ENCODE results near the gene WIF1. TPM values are rescaled to one million over a fixed set of nuclear protein-coding genes. Genes with fewer than 3 reads are reported as not detected.

Gene WIF1
- total RNA-seq, 4 donors from 2014 or later, result 6.1 TPM; not detected in 3

GRCh38 chr12:65155784-65156183, 34.7 kb upstream of the WIF1 start:
- Histone ChIP-seq H3K27me3 (peaks cover 0 to 24% (median 0%) of the 10 kb centered on the region in 4 donors), H3K27ac (no peak overlapping the region), H3K4me1 (no peaks in the 10 kb centered on the region), H3K36me3 (no peaks in the 10 kb centered on the region), H3K4me3 (no peak overlapping the region), H3K9me3 (no peaks in the 10 kb centered on the region)
- intact Hi-C loops (cut with DNase I), result no loop called here
- no peak for TF ChIP-seq CTCF (IDR thresholded peaks at IDR 0.05)
- TF ChIP-seq POLR2A (IDR thresholded peaks at IDR 0.05), result no peak
- no peak for DNase-seq
- WGBS, 2 donors, result 53 to 71% methylated on average over 3 of the region's 3 CpGs

GRCh38 chr12:65152596-65152995, 31.5 kb upstream of the WIF1 start:
- TF ChIP-seq POLR2A (IDR thresholded peaks at IDR 0.05) (no peak), CTCF (IDR thresholded peaks at IDR 0.05) (no peak)
- Histone ChIP-seq H3K9me3 (no peaks in the 10 kb centered on the region), H3K4me1 (no peaks in the 10 kb centered on the region), H3K36me3 (no peaks in the 10 kb centered on the region), H3K27ac (no peak overlapping the region), H3K4me3 (no peak overlapping the region), H3K27me3 (peaks cover 0 to 26% (median 0%) of the 10 kb centered on the region in 4 donors)
- intact Hi-C loops (cut with DNase I), result no loop called here
- DNase-seq, result no peak
- WGBS, 2 donors, result 30 to 50% methylated on average over 1 of the region's 1 CpG

- TF ChIP-seq POLR2A (IDR thresholded peaks at IDR 0.05) (no peak), CTCF (IDR thresholded peaks at IDR 0.05) (no peak)
- Histone ChIP-seq H3K27ac (no peak overlapping the region), H3K4me1 (no peaks in the 10 kb centered on the region), H3K4me3 (no peak overlapping the region), H3K27me3 (peaks cover 0 to 29% (median 0%) of the 10 kb centered on the region in 4 donors), H3K36me3 (no peaks in the 10 kb centered on the region), H3K9me3 (no peaks in the 10 kb centered on the region)
- DNase-seq, result no peak
- intact Hi-C loops (cut with DNase I), result no loop called here
These were observed 30.9 kb upstream of the WIF1 start for GRCh38 chr12:65152012-65152411.

- DNase-seq, result no peak
- Histone ChIP-seq H3K9me3 (no peaks in the 10 kb centered on the region), H3K4me3 (no peak overlapping the region), H3K4me1 (no peaks in the 10 kb centered on the region), H3K36me3 (no peaks in the 10 kb centered on the region), H3K27ac (no peak overlapping the region), H3K27me3 (peaks cover 0 to 47% (median 0%) of the 10 kb centered on the region in 4 donors)
- intact Hi-C loops (cut with DNase I), result no loop called here
- no peak for TF ChIP-seq CTCF (IDR thresholded peaks at IDR 0.05)
- TF ChIP-seq POLR2A (IDR thresholded peaks at IDR 0.05), result no peak
- 74 to 80% methylated on average over 2 of the region's 2 CpGs for WGBS, 2 donors
These were observed 26.3 kb upstream of the WIF1 start for GRCh38 chr12:65147312-65147905.

- TF ChIP-seq CTCF (IDR thresholded peaks at IDR 0.05) (no peak), POLR2A (IDR thresholded peaks at IDR 0.05) (no peak)
- intact Hi-C loops (cut with DNase I), result no loop called here
- Histone ChIP-seq H3K4me3 (no peak overlapping the region), H3K27ac (no peak overlapping the region), H3K27me3 (peaks cover 0 to 23% (median 0%) of the 10 kb centered on the region in 4 donors), H3K9me3 (peaks cover 0 to 4% (median 0%) of the 10 kb centered on the region in 3 donors), H3K36me3 (no peaks in the 10 kb centered on the region), H3K4me1 (no peaks in the 10 kb centered on the region)
- DNase-seq, result no peak
- WGBS, 2 donors, result 40 to 48% methylated on average over 1 of the region's 1 CpG
These were observed 19.6 kb upstream of the WIF1 start for GRCh38 chr12:65140738-65141137.

Data from esophagus squamous epithelium (tissue), 5 donors.